NCI-H345 (cell line): ENCODE measurements around the gene ZNF850.
A peak's percentile ranks its signal among the peaks of the same experiment; 100 is the strongest.
"Not testable (repeated sequence)": the region's sequence is repeated elsewhere in the genome, so short reads cannot be mapped to it uniquely, and the experiment has no call there.

Experiments used
- DNase-seq: peaks from one replicate; lab custom pipeline; 2025; lab: John Stamatoyannopoulos, UW

ZNF850 gene

GRCh38 chr19:36772311-36773222 lies at the start of gene ZNF850:
TSS of gene ZNF850 (minus strand) at chr19:36772807. CDS start at chr19:36762606, 10,201 bp downstream.
- peak; percentile 99 for DNase-seq

- DNase-seq, result no peak
Observed at GRCh38 chr19:36821758-36822157, 49.2 kb upstream of the ZNF850 start.

- DNase-seq, result no peak
Observed at GRCh38 chr19:36819130-36819630, 46.6 kb upstream of the ZNF850 start.

GRCh38 chr19:36807029-36807428 lies 34.4 kb upstream of the ZNF850 start:
- DNase-seq, result no peak

GRCh38 chr19:36805364-36805763 lies 32.8 kb upstream of the ZNF850 start:
- no peak for DNase-seq

GRCh38 chr19:36797786-36798108 lies 25.1 kb upstream of the ZNF850 start:
- DNase-seq, result no peak

GRCh38 chr19:36796714-36796992 lies 24.0 kb upstream of the ZNF850 start:
- DNase-seq, result no peak

- DNase-seq, result not testable (repeated sequence)
Observed at GRCh38 chr19:36791420-36792141, 19.0 kb upstream of the ZNF850 start.

- DNase-seq, result no peak
Observed at GRCh38 chr19:36775768-36776167, 3.2 kb upstream of the ZNF850 start.

GRCh38 chr19:36773223-36773579 lies 594 bp upstream of the ZNF850 start:
- DNase-seq, result no peak

- no peak for DNase-seq
Observed at GRCh38 chr19:36771261-36772231, 1.1 kb downstream of the ZNF850 start.

- no peak for DNase-seq
Observed at GRCh38 chr19:36750066-36750691, 22.4 kb downstream of the ZNF850 start.

- not testable (repeated sequence) for DNase-seq
Observed at GRCh38 chr19:36749613-36750012, 23.0 kb downstream of the ZNF850 start.

GRCh38 chr19:36748431-36749275 lies 24.0 kb downstream of the ZNF850 start:
- no peak for DNase-seq

- no peak for DNase-seq
Observed at GRCh38 chr19:36747750-36748149, 24.9 kb downstream of the ZNF850 start.

- no peak for DNase-seq
Observed at GRCh38 chr19:36745870-36746269, 26.7 kb downstream of the ZNF850 start.

- not testable (repeated sequence) for DNase-seq
Observed at GRCh38 chr19:36736166-36736565, 36.4 kb downstream of the ZNF850 start.

GRCh38 chr19:36719687-36720556 lies 52.7 kb downstream of the ZNF850 start:
- DNase-seq, result no peak

- no peak for DNase-seq
Observed at GRCh38 chr19:36709423-36709822, 63.2 kb downstream of the ZNF850 start.

- no peak for DNase-seq
Observed at GRCh38 chr19:36707134-36707533, 65.5 kb downstream of the ZNF850 start.
